Astrocyte of the cerebellum (primary cell): ENCODE measurements around the gene PRKN.

Experiments used
- DNase-seq: peaks from one replicate; pipeline ENCODE4 v3.0.0-alpha.2; 2011; ENCODE audit warnings: low read depth
- H3K4me3 ChIP-seq: 2 replicates; pipeline ENCODE4 v1.5.1; 2011; ENCODE audit warnings: mild to moderate bottlenecking, low read depth, low read length, moderate library complexity
- in situ Hi-C: cut with HindIII; loops from 2 replicates; pipeline ENCODE4 v1.10.0; 2017; ENCODE audit warnings: low sequenced_read_pairs
- TF ChIP-seq, protein P1 (sequence below): IDR thresholded peaks from 2 replicates; pipeline ENCODE4 v1.5.1; 2012; ENCODE audit warnings: low read length, low read depth, moderate library complexity, mild to moderate bottlenecking; ENCODE audit errors: missing control alignments

The PRKN gene

DNA sequence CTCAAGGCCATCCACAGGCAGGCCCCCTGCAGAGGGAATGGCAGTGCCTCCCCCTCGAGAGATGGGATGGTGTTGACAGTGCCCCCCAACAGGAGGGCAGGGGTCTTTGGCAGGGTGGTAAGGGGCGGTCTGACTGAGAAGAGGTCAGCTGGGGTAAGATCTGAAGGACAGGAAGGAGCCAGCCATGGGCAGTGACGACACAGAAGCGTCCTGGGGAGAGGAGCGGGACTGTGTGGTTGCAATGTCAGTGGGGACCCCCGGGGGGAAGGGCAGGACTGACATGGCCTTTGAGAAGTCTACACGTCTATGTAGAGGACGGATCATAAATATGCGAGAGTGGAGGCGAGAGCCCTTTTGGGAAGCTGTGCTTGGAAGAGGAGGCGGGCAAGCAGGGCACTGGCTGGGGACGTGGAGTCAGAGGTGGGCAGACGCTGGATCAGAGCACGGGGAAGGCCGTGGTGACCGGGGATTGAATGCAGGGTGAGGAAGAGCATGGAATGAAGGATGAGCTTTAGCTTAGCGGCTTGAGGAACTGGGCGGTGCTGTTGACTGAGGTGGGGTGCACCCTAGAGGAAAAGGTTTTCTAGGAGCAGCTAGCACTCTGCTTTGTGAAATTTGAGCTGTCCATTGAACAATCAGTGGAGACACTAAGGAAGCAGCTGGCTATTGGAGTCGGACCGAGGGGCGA lies 1371.3 kb downstream of the PRKN start:
- TF ChIP-seq, protein P1, sequence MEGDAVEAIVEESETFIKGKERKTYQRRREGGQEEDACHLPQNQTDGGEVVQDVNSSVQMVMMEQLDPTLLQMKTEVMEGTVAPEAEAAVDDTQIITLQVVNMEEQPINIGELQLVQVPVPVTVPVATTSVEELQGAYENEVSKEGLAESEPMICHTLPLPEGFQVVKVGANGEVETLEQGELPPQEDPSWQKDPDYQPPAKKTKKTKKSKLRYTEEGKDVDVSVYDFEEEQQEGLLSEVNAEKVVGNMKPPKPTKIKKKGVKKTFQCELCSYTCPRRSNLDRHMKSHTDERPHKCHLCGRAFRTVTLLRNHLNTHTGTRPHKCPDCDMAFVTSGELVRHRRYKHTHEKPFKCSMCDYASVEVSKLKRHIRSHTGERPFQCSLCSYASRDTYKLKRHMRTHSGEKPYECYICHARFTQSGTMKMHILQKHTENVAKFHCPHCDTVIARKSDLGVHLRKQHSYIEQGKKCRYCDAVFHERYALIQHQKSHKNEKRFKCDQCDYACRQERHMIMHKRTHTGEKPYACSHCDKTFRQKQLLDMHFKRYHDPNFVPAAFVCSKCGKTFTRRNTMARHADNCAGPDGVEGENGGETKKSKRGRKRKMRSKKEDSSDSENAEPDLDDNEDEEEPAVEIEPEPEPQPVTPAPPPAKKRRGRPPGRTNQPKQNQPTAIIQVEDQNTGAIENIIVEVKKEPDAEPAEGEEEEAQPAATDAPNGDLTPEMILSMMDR = no peak
- H3K4me3 ChIP-seq = no peak overlapping the region
- no peak for DNase-seq
- in situ Hi-C loops = no loop called here

GRCh38 chr6:161355696-161356095 lies 1371.9 kb downstream of the PRKN start:
- H3K4me3 ChIP-seq = no peak overlapping the region
- TF ChIP-seq, protein P1 = no peak
- in situ Hi-C loops = no loop called here
- no peak for DNase-seq

DNA sequence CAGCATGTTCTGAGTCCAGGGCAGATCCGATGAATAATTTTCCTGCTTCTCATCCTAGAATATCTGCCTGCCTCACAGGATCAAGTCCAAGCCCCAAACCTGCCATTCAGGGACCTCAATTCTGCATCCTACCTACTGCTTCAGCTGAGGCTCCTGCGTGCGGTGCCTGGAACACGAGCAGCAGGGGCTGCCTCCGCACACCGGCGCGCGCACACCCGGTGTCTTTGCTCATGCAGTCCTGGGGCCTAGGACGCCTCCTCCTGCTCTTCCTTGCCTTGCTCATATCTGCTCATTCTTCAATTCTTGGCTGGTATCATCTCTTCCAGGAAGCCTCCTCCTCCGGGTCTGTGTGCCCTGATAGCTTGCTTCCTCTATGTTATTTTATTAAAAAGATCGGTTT lies 1372.6 kb downstream of the PRKN start:
- in situ Hi-C loops = no loop called here
- no peak overlapping the region for H3K4me3 ChIP-seq
- TF ChIP-seq, protein P1 = no peak
- DNase-seq = no peak

GRCh38 chr6:161354276-161354840 lies 1373.2 kb downstream of the PRKN start:
- TF ChIP-seq, protein P1 = no peak
- no peak for DNase-seq
- H3K4me3 ChIP-seq = no peak overlapping the region
- in situ Hi-C loops = no loop called here

- TF ChIP-seq, protein P1 = no peak
- no peak overlapping the region for H3K4me3 ChIP-seq
- in situ Hi-C loops = no loop called here
Observed at GRCh38 chr6:161353208-161353613, 1374.4 kb downstream of the PRKN start.

GRCh38 chr6:161351858-161352257 lies 1375.7 kb downstream of the PRKN start:
- TF ChIP-seq, protein P1 = no peak

More at GRCh38 chr6:161353208-161353613, 1374.4 kb downstream of the PRKN start:
- DNase-seq = no peak

More at GRCh38 chr6:161351858-161352257, 1375.7 kb downstream of the PRKN start:
- DNase-seq = no peak
- no peak overlapping the region for H3K4me3 ChIP-seq
- in situ Hi-C loops = no loop called here
